ENCODE results near the gene SYT17.

SYT17 gene

GRCh38 chr16:19152042-19152441 lies 16.0 kb upstream of the SYT17 start:
- Histone ChIP-seq H3K9ac (ENCODE audit: low read length) (no peak overlapping the region), H2AFZ (ENCODE audit: insufficient read depth, low read length, poor library complexity) (no peak overlapping the region), H3K4me3 (ENCODE audit: low read depth, low read length) (no peak overlapping the region), H3K36me3 (ENCODE audit: control insufficient read depth in 1 of 2, insufficient read depth in 2 of 2, low read length in 2 of 2) (no peaks in the 10 kb centered on the region), H3K4ac (ENCODE audit: low read depth, low read length) (no peak overlapping the region), H4K91ac (ENCODE audit: low read depth, low read length) (no peak overlapping the region), H3K27me3 (ENCODE audit: insufficient read depth, low read length) (no peaks in the 10 kb centered on the region), H4K12ac (ENCODE audit: low read depth, low read length) (no peak overlapping the region), H3K79me2 (ENCODE audit: control insufficient read depth, insufficient read depth, low read length, poor library complexity) (no peaks in the 10 kb centered on the region), H3K18ac (ENCODE audit: low read length) (no peak overlapping the region), H2BK5ac (ENCODE audit: low read depth, low read length, poor library complexity) (no peak overlapping the region), H3K27ac (ENCODE audit: low read depth, low read length) (no peak overlapping the region), H3K4me2 (ENCODE audit: low read length) (no peak overlapping the region), H3K9me3 (ENCODE audit: insufficient read depth, low read depth, low read length) (peaks cover 4% of the 10 kb centered on the region), H2BK120ac (ENCODE audit: insufficient read depth, low read length, poor library complexity) (no peak overlapping the region), H3K4me1 (ENCODE audit: control insufficient read depth in 1 of 2, insufficient read depth in 2 of 2, low read length in 2 of 2) (no peaks in the 10 kb centered on the region), H2AK5ac (ENCODE audit: low read length) (no peak overlapping the region), H3K23ac (ENCODE audit: low read length) (no peak overlapping the region), H4K8ac (ENCODE audit: low read depth, low read length) (no peak overlapping the region), H2BK12ac (ENCODE audit: low read length) (no peak overlapping the region), H3K14ac (ENCODE audit: low read length) (no peak overlapping the region), H3K79me1 (ENCODE audit: low read length) (no peaks in the 10 kb centered on the region)
- no peak for DNase-seq
- WGBS (ENCODE audit: extremely low coverage, insufficient coverage, insufficient read length): no CpG with 5 or more reads among the region's 1 CpG

- no peak overlapping the region for H3K4me2 ChIP-seq (ENCODE audit: low read length)
- H3K9ac ChIP-seq (ENCODE audit: low read length): no peak overlapping the region
- no peak overlapping the region for H4K8ac ChIP-seq (ENCODE audit: low read depth, low read length)
- H3K36me3 ChIP-seq (ENCODE audit: control insufficient read depth in 1 of 2, insufficient read depth in 2 of 2, low read length in 2 of 2): no peaks in the 10 kb centered on the region
- no peak overlapping the region for H2AFZ ChIP-seq (ENCODE audit: insufficient read depth, low read length, poor library complexity)
- no peak for DNase-seq
- no peaks in the 10 kb centered on the region for H3K79me2 ChIP-seq (ENCODE audit: control insufficient read depth, insufficient read depth, low read length, poor library complexity)
- H2BK12ac ChIP-seq (ENCODE audit: low read length): no peak overlapping the region
- no peak overlapping the region for H3K4ac ChIP-seq (ENCODE audit: low read depth, low read length)
- no peaks in the 10 kb centered on the region for H3K79me1 ChIP-seq (ENCODE audit: low read length)
- no peak overlapping the region for H3K18ac ChIP-seq (ENCODE audit: low read length)
- no peak overlapping the region for H3K14ac ChIP-seq (ENCODE audit: low read length)
- no peak overlapping the region for H4K12ac ChIP-seq (ENCODE audit: low read depth, low read length)
- no peak overlapping the region for H2BK5ac ChIP-seq (ENCODE audit: low read depth, low read length, poor library complexity)
- no CpG with 5 or more reads among the region's 4 CpGs for WGBS (ENCODE audit: extremely low coverage, insufficient coverage, insufficient read length)
- H2BK120ac ChIP-seq (ENCODE audit: insufficient read depth, low read length, poor library complexity): no peak overlapping the region
- H4K91ac ChIP-seq (ENCODE audit: low read depth, low read length): no peak overlapping the region
- H3K4me1 ChIP-seq (ENCODE audit: control insufficient read depth in 1 of 2, insufficient read depth in 2 of 2, low read length in 2 of 2): no peaks in the 10 kb centered on the region
- H3K27me3 ChIP-seq (ENCODE audit: insufficient read depth, low read length): no peaks in the 10 kb centered on the region
- no peak overlapping the region for H3K4me3 ChIP-seq (ENCODE audit: low read depth, low read length)
- no peak overlapping the region for H2AK5ac ChIP-seq (ENCODE audit: low read length)
- no peak overlapping the region for H3K23ac ChIP-seq (ENCODE audit: low read length)
- peaks cover 4% of the 10 kb centered on the region for H3K9me3 ChIP-seq (ENCODE audit: insufficient read depth, low read depth, low read length)
- H3K27ac ChIP-seq (ENCODE audit: low read depth, low read length): no peak overlapping the region
Measured at GRCh38 chr16:19153876-19154275, 14.2 kb upstream of the SYT17 start.

GRCh38 chr16:19162085-19162484 lies 6.0 kb upstream of the SYT17 start:
- no CpG with 5 or more reads among the region's 4 CpGs for WGBS (ENCODE audit: extremely low coverage, insufficient coverage, insufficient read length)
- H3K9ac ChIP-seq (ENCODE audit: low read length): no peak overlapping the region

GRCh38 chr16:19163215-19163614 lies 4.8 kb upstream of the SYT17 start:
- H2AFZ ChIP-seq (ENCODE audit: insufficient read depth, low read length, poor library complexity): no peak overlapping the region
- no peak overlapping the region for H3K4ac ChIP-seq (ENCODE audit: low read depth, low read length)
- H3K36me3 ChIP-seq (ENCODE audit: control insufficient read depth in 1 of 2, insufficient read depth in 2 of 2, low read length in 2 of 2): no peaks in the 10 kb centered on the region
- no peak overlapping the region for H4K8ac ChIP-seq (ENCODE audit: low read depth, low read length)
- no peak overlapping the region for H2BK5ac ChIP-seq (ENCODE audit: low read depth, low read length, poor library complexity)
- no peak overlapping the region for H2AK5ac ChIP-seq (ENCODE audit: low read length)
- peaks cover 1% of the 10 kb centered on the region for H3K79me2 ChIP-seq (ENCODE audit: control insufficient read depth, insufficient read depth, low read length, poor library complexity)
- H3K23ac ChIP-seq (ENCODE audit: low read length): no peak overlapping the region
- peaks cover under 1% of the 10 kb centered on the region for H3K27me3 ChIP-seq (ENCODE audit: insufficient read depth, low read length)
- no peak overlapping the region for H3K14ac ChIP-seq (ENCODE audit: low read length)
- H3K79me1 ChIP-seq (ENCODE audit: low read length): peaks cover 3% of the 10 kb centered on the region
- no peak overlapping the region for H3K4me2 ChIP-seq (ENCODE audit: low read length)
- H4K91ac ChIP-seq (ENCODE audit: low read depth, low read length): no peak overlapping the region
- no peak overlapping the region for H4K12ac ChIP-seq (ENCODE audit: low read depth, low read length)
- DNase-seq: no peak
- H3K9ac ChIP-seq (ENCODE audit: low read length): no peak overlapping the region
- H2BK12ac ChIP-seq (ENCODE audit: low read length): no peak overlapping the region
- H3K9me3 ChIP-seq (ENCODE audit: insufficient read depth, low read depth, low read length): peaks cover 3% of the 10 kb centered on the region
- H3K4me3 ChIP-seq (ENCODE audit: low read depth, low read length): no peak overlapping the region
- H3K27ac ChIP-seq (ENCODE audit: low read depth, low read length): no peak overlapping the region
- no peak overlapping the region for H2BK120ac ChIP-seq (ENCODE audit: insufficient read depth, low read length, poor library complexity)
- H3K4me1 ChIP-seq (ENCODE audit: control insufficient read depth in 1 of 2, insufficient read depth in 2 of 2, low read length in 2 of 2): peaks cover 2 to 8% of the 10 kb centered on the region in 2 experiments
- no peak overlapping the region for H3K18ac ChIP-seq (ENCODE audit: low read length)
- WGBS (ENCODE audit: extremely low coverage, insufficient coverage, insufficient read length): no CpG with 5 or more reads among the region's 1 CpG

More at GRCh38 chr16:19162085-19162484, 6.0 kb upstream of the SYT17 start:
- peaks cover 0 to 2% of the 10 kb centered on the region in 2 experiments for H3K4me1 ChIP-seq (ENCODE audit: control insufficient read depth in 1 of 2, insufficient read depth in 2 of 2, low read length in 2 of 2)
- no peaks in the 10 kb centered on the region for H3K79me1 ChIP-seq (ENCODE audit: low read length)
- H3K14ac ChIP-seq (ENCODE audit: low read length): no peak overlapping the region
- H3K23ac ChIP-seq (ENCODE audit: low read length): no peak overlapping the region
- no peak overlapping the region for H3K4me3 ChIP-seq (ENCODE audit: low read depth, low read length)
- H2AFZ ChIP-seq (ENCODE audit: insufficient read depth, low read length, poor library complexity): no peak overlapping the region
- H4K8ac ChIP-seq (ENCODE audit: low read depth, low read length): no peak overlapping the region
- H3K4me2 ChIP-seq (ENCODE audit: low read length): no peak overlapping the region
- peaks cover 3% of the 10 kb centered on the region for H3K9me3 ChIP-seq (ENCODE audit: insufficient read depth, low read depth, low read length)
- H4K91ac ChIP-seq (ENCODE audit: low read depth, low read length): no peak overlapping the region
- H2BK120ac ChIP-seq (ENCODE audit: insufficient read depth, low read length, poor library complexity): no peak overlapping the region
- H2AK5ac ChIP-seq (ENCODE audit: low read length): no peak overlapping the region
- H2BK5ac ChIP-seq (ENCODE audit: low read depth, low read length, poor library complexity): no peak overlapping the region
- no peak overlapping the region for H3K4ac ChIP-seq (ENCODE audit: low read depth, low read length)
- H4K12ac ChIP-seq (ENCODE audit: low read depth, low read length): no peak overlapping the region
- no peak overlapping the region for H3K27ac ChIP-seq (ENCODE audit: low read depth, low read length)
- no peak overlapping the region for H2BK12ac ChIP-seq (ENCODE audit: low read length)
- no peaks in the 10 kb centered on the region for H3K79me2 ChIP-seq (ENCODE audit: control insufficient read depth, insufficient read depth, low read length, poor library complexity)
- no peak overlapping the region for H3K18ac ChIP-seq (ENCODE audit: low read length)
- no peaks in the 10 kb centered on the region for H3K27me3 ChIP-seq (ENCODE audit: insufficient read depth, low read length)
- DNase-seq: no peak
- no peaks in the 10 kb centered on the region for H3K36me3 ChIP-seq (ENCODE audit: control insufficient read depth in 1 of 2, insufficient read depth in 2 of 2, low read length in 2 of 2)

All from trophoblast cell (in vitro differentiated cells and primary cell).